H9 (cell line): ENCODE data around the gene CADM4. TPM values are rescaled to one million over a fixed set of nuclear protein-coding genes. Genes with fewer than 3 reads are reported as not detected.

ENCODE experiments used
- DNase-seq: peaks from one replicate; pipeline ENCODE4 v3.0.0-alpha.2; 2017
- H2AFZ ChIP-seq: one replicate; pipeline ENCODE4 v1.6.1; 2013; ENCODE audit warnings: mild to moderate bottlenecking, low read length, control low read depth, moderate library complexity
- H2AK5ac ChIP-seq: 2 replicates; pipeline ENCODE4 v1.6.1; 2013; ENCODE audit warnings: low read length, control low read depth, mixed read lengths; ENCODE audit not compliant: insufficient read length
- H2BK120ac ChIP-seq: one replicate; pipeline ENCODE4 v1.6.1; 2013; ENCODE audit warnings: low read depth, mild to moderate bottlenecking, low read length, control low read depth, inconsistent platforms; ENCODE audit not compliant: poor library complexity, severe bottlenecking
- H2BK12ac ChIP-seq: 2 replicates; pipeline ENCODE4 v1.6.1; 2013; ENCODE audit warnings: low read length, control low read depth, mixed read lengths, low read depth; ENCODE audit not compliant: insufficient read length
- H2BK15ac ChIP-seq: 2 replicates; pipeline ENCODE4 v1.6.1; 2013; ENCODE audit warnings: low read depth, low read length, control low read depth
- H2BK20ac ChIP-seq: one replicate; pipeline ENCODE4 v1.6.1; 2013; ENCODE audit warnings: low read depth, mild to moderate bottlenecking, low read length, control low read depth, inconsistent platforms; ENCODE audit not compliant: poor library complexity, severe bottlenecking
- H2BK5ac ChIP-seq: 2 replicates; pipeline ENCODE4 v1.6.1; 2013; ENCODE audit warnings: low read length, control low read depth, mixed read lengths; ENCODE audit not compliant: insufficient read length
- H3K14ac ChIP-seq: 2 replicates; pipeline ENCODE4 v1.6.1; 2013; ENCODE audit warnings: low read length, control low read depth; ENCODE audit not compliant: insufficient read depth
- H3K18ac ChIP-seq: 2 replicates; pipeline ENCODE4 v1.6.1; 2013; ENCODE audit warnings: low read depth, mild to moderate bottlenecking, mixed read lengths, low read length, control low read depth; ENCODE audit not compliant: insufficient read length
- H3K23ac ChIP-seq: 2 replicates; pipeline ENCODE4 v1.6.1; 2013; ENCODE audit warnings: low read length, control low read depth, mixed read lengths, low read depth; ENCODE audit not compliant: insufficient read length
- H3K23me2 ChIP-seq: 2 replicates; pipeline ENCODE4 v1.6.1; 2013; ENCODE audit warnings: low read depth, mild to moderate bottlenecking, mixed read lengths, low read length, control low read depth; ENCODE audit not compliant: insufficient read length, poor library complexity, severe bottlenecking
- H3K27ac ChIP-seq: 2 replicates; pipeline ENCODE4 v1.5.1; 2013; ENCODE audit warnings: low read length, control low read depth, mixed read lengths, low read depth; ENCODE audit not compliant: insufficient read length
- H3K27me3 ChIP-seq: 2 replicates; pipeline ENCODE4 v1.6.1; 2013; ENCODE audit warnings: low read length, control low read depth, inconsistent platforms; ENCODE audit not compliant: insufficient read depth
- H3K4ac ChIP-seq: 2 replicates; pipeline ENCODE4 v1.6.1; 2013; ENCODE audit warnings: low read depth, mild to moderate bottlenecking, control low read depth, inconsistent platforms, low read length, moderate library complexity
- H3K4me1 ChIP-seq: 2 replicates; pipeline ENCODE4 v1.6.1; 2013; ENCODE audit warnings: low read length, control low read depth, inconsistent platforms; ENCODE audit not compliant: insufficient read depth
- H3K4me2 ChIP-seq: 2 replicates; pipeline ENCODE4 v1.6.1; 2013; ENCODE audit warnings: low read length, control low read depth, mixed read lengths; ENCODE audit not compliant: insufficient read length, insufficient read depth
- H3K56ac ChIP-seq: 2 replicates; pipeline ENCODE4 v1.6.1; 2013; ENCODE audit warnings: low read depth, mild to moderate bottlenecking, mixed read lengths, low read length, control low read depth; ENCODE audit not compliant: insufficient read length
- H3K79me1 ChIP-seq: 2 replicates; pipeline ENCODE4 v1.6.1; 2013; ENCODE audit warnings: low read depth, mild to moderate bottlenecking, moderate library complexity, low read length, control low read depth, inconsistent platforms; ENCODE audit not compliant: insufficient read depth, poor library complexity, severe bottlenecking
- H3K79me2 ChIP-seq: 2 replicates; pipeline ENCODE4 v1.6.1; 2013; ENCODE audit warnings: low read length, control low read depth, inconsistent platforms; ENCODE audit not compliant: insufficient read depth
- H3K9ac ChIP-seq: 2 replicates; pipeline ENCODE4 v1.6.1; 2013; ENCODE audit warnings: low read length, control low read depth, mixed read lengths; ENCODE audit not compliant: insufficient read length; ENCODE audit errors: extremely low read depth
- H3K9me3 ChIP-seq: one replicate; pipeline ENCODE4 v1.6.1; 2013; ENCODE audit warnings: low read depth, low read length, inconsistent platforms; ENCODE audit not compliant: control insufficient read depth
- H3T11ph ChIP-seq: one replicate; pipeline ENCODE4 v1.6.1; 2013; ENCODE audit warnings: mild to moderate bottlenecking, low read length, control low read depth, inconsistent platforms
- H4K20me1 ChIP-seq: one replicate; pipeline ENCODE4 v1.6.1; 2013; ENCODE audit not compliant: control insufficient read depth, insufficient read length, insufficient read depth
- H4K5ac ChIP-seq: 2 replicates; pipeline ENCODE4 v1.6.1; 2013; ENCODE audit warnings: low read depth, mild to moderate bottlenecking, mixed read lengths, low read length, control low read depth; ENCODE audit not compliant: insufficient read length
- H4K8ac ChIP-seq: replicated peaks from 2 replicates; pipeline ENCODE4 v1.6.1; 2013; ENCODE audit warnings: low read length, control low read depth, mixed read lengths, low read depth; ENCODE audit not compliant: insufficient read length
- H4K91ac ChIP-seq: 2 replicates; pipeline ENCODE4 v1.6.1; 2013; ENCODE audit warnings: low read depth, mild to moderate bottlenecking, moderate library complexity, mixed read lengths, low read length, control low read depth; ENCODE audit not compliant: insufficient read length
- H3K27ac Mint-ChIP-seq, 3 experiments: 2 replicates in 2 of 3; 3 replicates in 1 of 3; pipeline ENCODE4 v1.8.0; 2020 to 2021; ENCODE audit warnings: mixed read lengths in 3 of 3, mild to moderate bottlenecking in 1 of 3, moderate library complexity in 1 of 3
- H3K27me3 Mint-ChIP-seq: 2 replicates; pipeline ENCODE4 v1.8.0; 2021; ENCODE audit warnings: low read depth, mild to moderate bottlenecking, moderate library complexity, mixed read lengths
- H3K36me3 Mint-ChIP-seq, 3 experiments: 2 replicates in 2 of 3; 3 replicates in 1 of 3; pipeline ENCODE4 v1.8.0; 2020 to 2021; ENCODE audit warnings: low read depth in 3 of 3, mixed read lengths in 3 of 3; ENCODE audit not compliant: insufficient read depth in 1 of 3
- H3K4me1 Mint-ChIP-seq, 2 experiments: 2 replicates each; pipeline ENCODE4 v1.8.0; 2020; ENCODE audit warnings: mixed read lengths in 2 of 2
- H3K4me3 Mint-ChIP-seq, 2 experiments: 2 replicates in 1 of 2; 3 replicates in 1 of 2; pipeline ENCODE4 v1.8.0; 2020 to 2021; ENCODE audit warnings: mild to moderate bottlenecking in 2 of 2, mixed read lengths in 2 of 2, moderate library complexity in 1 of 2
- H3K9me3 Mint-ChIP-seq, 2 experiments: 2 replicates in 1 of 2; 3 replicates in 1 of 2; pipeline ENCODE4 v1.8.0; 2020; ENCODE audit warnings: mild to moderate bottlenecking in 2 of 2, mixed read lengths in 2 of 2, moderate library complexity in 1 of 2
- WGBS: extraction: QIAGEN DNeasy Blood & Tissue Kit; methylation state at CpG from one replicate; pipeline ENCODE4 v1.1.7; 2013; ENCODE audit warnings: missing lambda C conversion rate, low lambda C conversion rate, mixed read lengths; ENCODE audit not compliant: insufficient read length; ENCODE audit errors: extremely low coverage; 5-methylcytosine and 5-hydroxymethylcytosine counted together
- total RNA-seq: library from RNA; stranded (reverse); gene quantifications from 2 replicates; pipeline ENCODE4 v1.2.1, GENCODE V29; 2021
- TF ChIP-seq, protein P1 (sequence below): fragments of 200-600 bp; sonication (generic); conservative IDR thresholded peaks from 3 replicates; pipeline ENCODE4 v1.8.0; 2021; ENCODE audit warnings: antibody characterized with exemption, mild to moderate bottlenecking

CADM4 gene
- total RNA-seq, 1 experiment from 2014 or later: 10.2 TPM

DNA sequence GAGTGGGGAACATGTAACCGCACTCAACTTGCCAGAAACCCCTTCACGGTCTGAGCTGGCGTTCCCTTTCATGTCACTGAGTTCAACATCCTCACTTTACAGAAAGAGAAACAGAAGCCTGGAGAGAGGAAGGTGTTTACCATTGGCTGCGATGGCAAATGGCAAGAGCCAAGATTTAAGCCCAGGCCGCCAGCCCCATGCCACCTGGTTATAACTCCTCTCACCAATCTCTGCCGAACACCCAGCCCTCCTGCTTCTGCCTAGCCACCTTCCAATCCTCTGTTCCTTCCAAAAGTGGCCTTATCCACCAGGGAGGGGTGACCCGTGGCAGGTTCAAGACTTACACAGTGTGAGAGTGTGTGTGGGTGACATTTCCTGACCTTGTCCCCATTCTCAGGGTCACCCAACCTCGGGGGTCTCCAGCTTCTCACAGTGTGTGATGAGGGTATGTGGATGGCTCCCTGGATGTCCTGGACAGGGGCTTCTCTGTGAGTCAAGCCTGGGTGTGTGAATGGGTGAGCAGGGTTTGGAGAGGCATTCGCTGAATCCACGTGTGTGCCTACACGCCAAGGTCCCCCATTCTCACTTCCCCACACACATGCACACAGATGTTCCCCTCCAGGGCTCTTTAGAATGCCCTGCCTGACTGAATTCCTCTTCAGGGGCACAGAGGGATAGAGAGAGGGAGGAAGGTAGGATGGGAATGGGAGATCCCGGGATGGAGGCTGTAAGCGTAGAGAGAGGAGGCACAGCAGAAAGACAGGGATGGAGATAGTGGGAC, 1.2 kb downstream of the CADM4 start:
- Histone ChIP-seq H2BK120ac (no peak overlapping the region), H4K91ac (no peak overlapping the region), H3T11ph (no peak overlapping the region), H3K9ac (no peak overlapping the region), H2AK5ac (no peak overlapping the region), H2BK20ac (no peak overlapping the region), H3K14ac (no peak overlapping the region), H3K9me3 (no peaks in the 10 kb centered on the region), H3K23ac (no peak overlapping the region), H3K27me3 (peaks cover 24% of the 10 kb centered on the region; the same call in 1 of the 2 replicates), H2AFZ (no peak overlapping the region), H2BK15ac (no peak overlapping the region), H2BK12ac (no peak overlapping the region), H3K4ac (no peak overlapping the region), H3K56ac (no peak overlapping the region), H4K5ac (no peak overlapping the region), H4K20me1 (no peaks in the 10 kb centered on the region), H4K8ac (no peak overlapping the region), H3K27ac (no peak overlapping the region), H3K79me2 (no peaks in the 10 kb centered on the region), H3K79me1 (no peaks in the 10 kb centered on the region), H3K18ac (no peak overlapping the region), H3K4me1 (peaks cover 4% of the 10 kb centered on the region; the same call in 1 of the 2 replicates), H2BK5ac (no peak overlapping the region), H3K4me2 (peak overlapping the region; percentile 96), H3K23me2 (peaks cover 24% of the 10 kb centered on the region)
- H3K27me3 Mint-ChIP-seq: peaks cover 73% of the 10 kb centered on the region
- DNase-seq: no peak
- H3K27ac Mint-ChIP-seq: no peak overlapping the region
- H3K9me3 Mint-ChIP-seq: peaks cover 0 to 2% of the 10 kb centered on the region in 2 experiments; a peak in 2 of 5 replicates
- peak overlapping the region; percentile 72 to 95 for H3K4me3 Mint-ChIP-seq
- H3K36me3 Mint-ChIP-seq: peaks cover 0 to 5% (median 0%) of the 10 kb centered on the region in 3 experiments; a peak in 2 of 7 replicates
- WGBS: no CpG with 5 or more reads among the region's 13 CpGs
- TF ChIP-seq, protein P1, sequence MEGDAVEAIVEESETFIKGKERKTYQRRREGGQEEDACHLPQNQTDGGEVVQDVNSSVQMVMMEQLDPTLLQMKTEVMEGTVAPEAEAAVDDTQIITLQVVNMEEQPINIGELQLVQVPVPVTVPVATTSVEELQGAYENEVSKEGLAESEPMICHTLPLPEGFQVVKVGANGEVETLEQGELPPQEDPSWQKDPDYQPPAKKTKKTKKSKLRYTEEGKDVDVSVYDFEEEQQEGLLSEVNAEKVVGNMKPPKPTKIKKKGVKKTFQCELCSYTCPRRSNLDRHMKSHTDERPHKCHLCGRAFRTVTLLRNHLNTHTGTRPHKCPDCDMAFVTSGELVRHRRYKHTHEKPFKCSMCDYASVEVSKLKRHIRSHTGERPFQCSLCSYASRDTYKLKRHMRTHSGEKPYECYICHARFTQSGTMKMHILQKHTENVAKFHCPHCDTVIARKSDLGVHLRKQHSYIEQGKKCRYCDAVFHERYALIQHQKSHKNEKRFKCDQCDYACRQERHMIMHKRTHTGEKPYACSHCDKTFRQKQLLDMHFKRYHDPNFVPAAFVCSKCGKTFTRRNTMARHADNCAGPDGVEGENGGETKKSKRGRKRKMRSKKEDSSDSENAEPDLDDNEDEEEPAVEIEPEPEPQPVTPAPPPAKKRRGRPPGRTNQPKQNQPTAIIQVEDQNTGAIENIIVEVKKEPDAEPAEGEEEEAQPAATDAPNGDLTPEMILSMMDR: no peak
- H3K4me1 Mint-ChIP-seq: peaks cover 22 to 46% of the 10 kb centered on the region in 2 experiments
